ENCODE data around the gene ARL6IP1. TPM values are rescaled to one million over a fixed set of nuclear protein-coding genes. Genes with fewer than 3 reads are reported as not detected.

ARL6IP1 gene
- total and polyA plus RNA-seq, 4 donors: 66.9 to 150 (median 75.0) TPM

DNA sequence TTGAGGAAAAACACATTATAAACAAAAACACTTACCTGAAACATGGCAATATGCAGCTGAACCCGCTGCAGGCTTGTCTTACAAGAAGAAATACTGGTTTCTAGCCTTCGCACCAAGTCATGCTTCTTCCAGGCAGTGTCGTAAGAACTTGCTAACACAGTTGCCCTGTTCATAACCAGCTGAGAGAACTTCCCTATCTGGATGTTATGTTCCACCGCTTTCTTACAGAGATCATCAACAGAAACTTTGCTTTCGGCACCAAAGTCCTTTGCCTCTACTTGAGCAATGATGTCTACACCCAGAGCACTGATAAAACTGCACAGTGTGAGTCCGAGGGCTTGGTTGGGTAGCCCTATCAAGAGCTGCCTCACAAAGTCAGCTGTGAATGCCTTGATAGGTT, 27.9 kb upstream of the ARL6IP1 start:
- H3K9ac ChIP-seq (ENCODE audit: insufficient read depth in 1 of 2, low read length in 2 of 2): no peak overlapping the region
- H3K36me3 ChIP-seq (ENCODE audit: control insufficient read depth in 4 of 4, insufficient read depth in 4 of 4, low read length in 4 of 4): peaks cover 26 to 47% (median 33%) of the 10 kb centered on the region in 4 donors
- no peak overlapping the region for H3K27ac ChIP-seq (ENCODE audit: low read depth in 1 of 2, low read length in 1 of 2)
- no peak for TF ChIP-seq CTCF (IDR thresholded peaks at IDR 0.05; ENCODE audit: control extremely low read depth, extremely low read depth)
- no peak overlapping the region for H3K4me3 ChIP-seq
- DNase-seq: no peak
- 74 to 87% methylated on average over 6 of the region's 6 CpGs for WGBS, 2 donors
- ATAC-seq (ENCODE audit: insufficient read depth, low FRiP score): no peak
- no peaks in the 10 kb centered on the region for H3K27me3 ChIP-seq (ENCODE audit: control insufficient read depth in 3 of 3, insufficient read depth in 3 of 3, low read length in 2 of 3)
- H3K4me1 ChIP-seq (ENCODE audit: control insufficient read depth in 5 of 5, insufficient read depth in 5 of 5, low read length in 5 of 5): no peaks in the 10 kb centered on the region
- no peaks in the 10 kb centered on the region for H3K9me3 ChIP-seq (ENCODE audit: control insufficient read depth in 4 of 4, insufficient read depth in 3 of 4, low read length in 3 of 4)

DNA sequence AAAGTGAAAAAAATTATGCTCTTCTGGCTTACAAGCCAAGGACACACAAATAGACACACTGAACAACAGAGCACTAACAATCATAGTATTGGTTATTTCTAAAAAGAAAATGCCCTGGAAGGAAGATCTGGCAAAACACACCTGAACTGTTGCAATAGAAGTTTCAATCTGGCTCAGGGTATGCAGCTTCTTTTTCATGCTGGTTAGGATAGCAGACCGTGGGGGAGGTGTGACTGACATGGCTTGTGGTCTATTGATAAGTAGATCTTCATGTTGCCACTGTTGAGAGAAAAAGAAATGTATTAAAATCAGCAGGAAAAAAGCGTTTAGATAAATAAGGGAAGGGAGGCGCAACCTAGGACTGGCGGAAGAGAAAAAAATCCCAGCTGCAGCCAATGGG, 26.5 kb upstream of the ARL6IP1 start:
- WGBS, 2 donors: 91 to 93% methylated on average over 4 of the region's 4 CpGs
- no peak overlapping the region for H3K27ac ChIP-seq (ENCODE audit: low read depth in 1 of 2, low read length in 1 of 2)
- H3K36me3 ChIP-seq (ENCODE audit: control insufficient read depth in 4 of 4, insufficient read depth in 4 of 4, low read length in 4 of 4): peaks cover 23 to 36% (median 29%) of the 10 kb centered on the region in 4 donors
- no peak overlapping the region for H3K9ac ChIP-seq (ENCODE audit: insufficient read depth in 1 of 2, low read length in 2 of 2)
- H3K9me3 ChIP-seq (ENCODE audit: control insufficient read depth in 4 of 4, insufficient read depth in 3 of 4, low read length in 3 of 4): no peaks in the 10 kb centered on the region
- ATAC-seq (ENCODE audit: insufficient read depth, low FRiP score) (no peak), DNase-seq (no peak)
- no peaks in the 10 kb centered on the region for H3K4me1 ChIP-seq (ENCODE audit: control insufficient read depth in 5 of 5, insufficient read depth in 5 of 5, low read length in 5 of 5)
- no peaks in the 10 kb centered on the region for H3K27me3 ChIP-seq (ENCODE audit: control insufficient read depth in 3 of 3, insufficient read depth in 3 of 3, low read length in 2 of 3)
- TF ChIP-seq CTCF (IDR thresholded peaks at IDR 0.05; ENCODE audit: control extremely low read depth, extremely low read depth): no peak
- no peak overlapping the region for H3K4me3 ChIP-seq

DNA sequence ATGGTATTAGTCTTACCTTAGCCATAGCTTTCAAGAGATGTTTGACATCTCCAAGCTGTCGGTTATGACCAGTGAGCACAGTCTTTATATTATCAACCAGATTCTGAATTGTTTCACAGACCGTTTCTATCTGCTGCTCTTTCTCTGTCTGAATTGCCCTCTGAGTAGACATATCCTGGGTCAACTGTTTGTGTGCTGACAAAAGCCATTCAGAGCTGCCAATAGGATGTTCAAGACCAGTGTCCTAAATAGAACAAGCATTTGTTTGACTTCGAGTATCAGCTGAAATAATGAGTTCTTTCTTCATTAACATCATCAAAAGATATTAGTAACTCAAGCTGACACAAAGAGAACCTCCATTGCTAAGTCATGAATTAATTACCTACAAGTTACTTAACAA, 14.9 kb upstream of the ARL6IP1 start:
- Histone ChIP-seq H3K9me3 (ENCODE audit: control insufficient read depth in 4 of 4, insufficient read depth in 3 of 4, low read length in 3 of 4) (no peaks in the 10 kb centered on the region), H3K9ac (ENCODE audit: insufficient read depth in 1 of 2, low read length in 2 of 2) (no peak overlapping the region), H3K4me1 (ENCODE audit: control insufficient read depth in 5 of 5, insufficient read depth in 5 of 5, low read length in 5 of 5) (no peaks in the 10 kb centered on the region), H3K4me3 (no peak overlapping the region), H3K36me3 (ENCODE audit: control insufficient read depth in 4 of 4, insufficient read depth in 4 of 4, low read length in 4 of 4) (peaks cover 26 to 46% (median 28%) of the 10 kb centered on the region in 4 donors), H3K27me3 (ENCODE audit: control insufficient read depth in 3 of 3, insufficient read depth in 3 of 3, low read length in 2 of 3) (no peaks in the 10 kb centered on the region), H3K27ac (ENCODE audit: low read depth in 1 of 2, low read length in 1 of 2) (no peak overlapping the region)
- WGBS, 2 donors: 90 to 98% methylated on average over 3 of the region's 3 CpGs
- ATAC-seq (ENCODE audit: insufficient read depth, low FRiP score) (no peak), DNase-seq (no peak)
- no peak for TF ChIP-seq CTCF (IDR thresholded peaks at IDR 0.05; ENCODE audit: control extremely low read depth, extremely low read depth)

- ATAC-seq (ENCODE audit: insufficient read depth, low FRiP score): no peak
- H3K4me3 ChIP-seq: no peak overlapping the region
- WGBS, 2 donors: 90 to 91% methylated on average over 3 of the region's 3 CpGs
- DNase-seq: no peak
- no peaks in the 10 kb centered on the region for H3K9me3 ChIP-seq (ENCODE audit: control insufficient read depth in 4 of 4, insufficient read depth in 3 of 4, low read length in 3 of 4)
- H3K9ac ChIP-seq (ENCODE audit: insufficient read depth in 1 of 2, low read length in 2 of 2): no peak overlapping the region
- peaks cover 24 to 52% (median 39%) of the 10 kb centered on the region in 4 donors for H3K36me3 ChIP-seq (ENCODE audit: control insufficient read depth in 4 of 4, insufficient read depth in 4 of 4, low read length in 4 of 4)
- H3K27ac ChIP-seq (ENCODE audit: low read depth in 1 of 2, low read length in 1 of 2): no peak overlapping the region
- H3K27me3 ChIP-seq (ENCODE audit: control insufficient read depth in 3 of 3, insufficient read depth in 3 of 3, low read length in 2 of 3): no peaks in the 10 kb centered on the region
- H3K4me1 ChIP-seq (ENCODE audit: control insufficient read depth in 5 of 5, insufficient read depth in 5 of 5, low read length in 5 of 5): no peaks in the 10 kb centered on the region
- no peak for TF ChIP-seq CTCF (IDR thresholded peaks at IDR 0.05; ENCODE audit: control extremely low read depth, extremely low read depth)
Observed at GRCh38 chr16:18811925-18812324, 10.6 kb upstream of the ARL6IP1 start.
